ENCODE data around the gene EPN2.

Gene EPN2

GRCh38 chr17:19313746-19314651, 76.8 kb downstream of the EPN2 start:
- no peak for DNase-seq (ENCODE audit: extremely low read depth, low read depth)
- H3K4me3 ChIP-seq (replicated peaks; ENCODE audit: low read depth, low read length): no peak overlapping the region
- no peak for TF ChIP-seq CTCF (IDR thresholded peaks at IDR 0.05; ENCODE audit: low read depth, low read length, missing control alignments)

- no peak for DNase-seq (ENCODE audit: extremely low read depth, low read depth)
- TF ChIP-seq CTCF (IDR thresholded peaks at IDR 0.05; ENCODE audit: low read depth, low read length, missing control alignments): no peak
- no peak overlapping the region for H3K4me3 ChIP-seq (replicated peaks; ENCODE audit: low read depth, low read length)
These were observed 77.9 kb downstream of the EPN2 start for GRCh38 chr17:19315104-19315503.

GRCh38 chr17:19316761-19317358, 79.7 kb downstream of the EPN2 start:
- no peak for TF ChIP-seq CTCF (IDR thresholded peaks at IDR 0.05; ENCODE audit: low read depth, low read length, missing control alignments)
- DNase-seq (ENCODE audit: extremely low read depth, low read depth): no peak
- no peak overlapping the region for H3K4me3 ChIP-seq (replicated peaks; ENCODE audit: low read depth, low read length)

GRCh38 chr17:19317359-19318095, 80.4 kb downstream of the EPN2 start:
- TF ChIP-seq CTCF (IDR thresholded peaks at IDR 0.05; ENCODE audit: low read depth, low read length, missing control alignments): peak; percentile 11
- DNase-seq (ENCODE audit: extremely low read depth, low read depth): no peak
- H3K4me3 ChIP-seq (replicated peaks; ENCODE audit: low read depth, low read length): no peak overlapping the region

- no peak overlapping the region for H3K4me3 ChIP-seq (replicated peaks; ENCODE audit: low read depth, low read length)
- no peak for TF ChIP-seq CTCF (IDR thresholded peaks at IDR 0.05; ENCODE audit: low read depth, low read length, missing control alignments)
- no peak for DNase-seq (ENCODE audit: extremely low read depth, low read depth)
These were observed 81.4 kb downstream of the EPN2 start for GRCh38 chr17:19318611-19319010.

- TF ChIP-seq CTCF (IDR thresholded peaks at IDR 0.05; ENCODE audit: low read depth, low read length, missing control alignments): no peak
- no peak for DNase-seq (ENCODE audit: extremely low read depth, low read depth)
- no peak overlapping the region for H3K4me3 ChIP-seq (replicated peaks; ENCODE audit: low read depth, low read length)
These were observed 82.8 kb downstream of the EPN2 start for GRCh38 chr17:19319771-19320505.

All from HFF-Myc (cell line).